Smooth muscle cell of bladder (primary cell): ENCODE results near the gene APOA1. TPM values are rescaled to one million over a fixed set of nuclear protein-coding genes. Genes with fewer than 3 reads are reported as not detected.

Experiments
- total RNA-seq: library from RNA; depleted of rRNA; stranded (reverse); fragments of >200 nt; gene quantifications from 2 replicates; pipeline ENCODE4 v1.2.3, GENCODE V29; 2014

Gene APOA1
- 1.4 TPM in 1 of 2 replicates, not detected in the other for total RNA-seq

DNA sequence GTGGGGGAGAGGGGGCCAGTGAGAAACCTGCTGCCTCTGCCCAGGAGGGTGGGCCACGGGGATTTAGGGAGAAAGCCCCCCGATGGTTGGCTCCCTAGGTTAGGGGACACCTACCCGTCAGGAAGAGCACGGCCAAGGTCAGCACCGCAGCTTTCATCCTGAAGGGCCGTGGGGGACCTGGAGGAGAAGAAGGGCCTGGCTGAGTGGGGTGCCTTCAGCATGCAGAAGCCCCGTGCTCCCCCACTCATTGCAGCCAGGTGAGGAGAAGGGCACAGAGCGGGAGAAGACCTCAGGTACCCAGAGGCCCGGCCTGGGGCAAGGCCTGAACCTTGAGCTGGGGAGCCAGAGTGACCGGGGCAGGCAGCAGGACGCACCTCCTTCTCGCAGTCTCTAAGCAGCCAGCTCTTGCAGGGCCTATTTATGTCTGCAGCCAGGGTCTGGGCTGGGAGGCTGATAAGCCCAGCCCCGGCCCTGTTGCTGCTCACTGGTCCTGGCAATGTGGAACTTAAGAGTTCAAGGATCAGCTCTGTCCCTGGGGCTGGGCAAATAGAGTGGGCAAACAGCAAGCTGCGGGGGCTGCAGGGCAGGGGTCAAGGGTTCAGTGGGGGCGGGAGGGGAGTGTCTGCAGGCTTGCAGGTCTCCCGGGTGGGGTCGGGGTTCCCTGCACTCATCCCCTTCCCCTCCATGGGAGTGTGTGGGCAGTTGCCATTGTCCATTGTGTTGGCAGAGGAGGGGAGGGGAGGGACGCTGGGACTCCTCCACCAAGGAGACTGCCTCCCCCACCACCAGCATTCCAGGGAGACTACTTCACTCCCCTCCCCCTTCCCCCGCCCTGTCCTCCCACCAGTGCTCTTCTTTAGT is at the start of gene APOA1:
Gene APOA1 (minus strand): TSS at position 392 of the 861 bp plus-strand sequence. CDS start 235 bp downstream, at position 157.

DNA sequence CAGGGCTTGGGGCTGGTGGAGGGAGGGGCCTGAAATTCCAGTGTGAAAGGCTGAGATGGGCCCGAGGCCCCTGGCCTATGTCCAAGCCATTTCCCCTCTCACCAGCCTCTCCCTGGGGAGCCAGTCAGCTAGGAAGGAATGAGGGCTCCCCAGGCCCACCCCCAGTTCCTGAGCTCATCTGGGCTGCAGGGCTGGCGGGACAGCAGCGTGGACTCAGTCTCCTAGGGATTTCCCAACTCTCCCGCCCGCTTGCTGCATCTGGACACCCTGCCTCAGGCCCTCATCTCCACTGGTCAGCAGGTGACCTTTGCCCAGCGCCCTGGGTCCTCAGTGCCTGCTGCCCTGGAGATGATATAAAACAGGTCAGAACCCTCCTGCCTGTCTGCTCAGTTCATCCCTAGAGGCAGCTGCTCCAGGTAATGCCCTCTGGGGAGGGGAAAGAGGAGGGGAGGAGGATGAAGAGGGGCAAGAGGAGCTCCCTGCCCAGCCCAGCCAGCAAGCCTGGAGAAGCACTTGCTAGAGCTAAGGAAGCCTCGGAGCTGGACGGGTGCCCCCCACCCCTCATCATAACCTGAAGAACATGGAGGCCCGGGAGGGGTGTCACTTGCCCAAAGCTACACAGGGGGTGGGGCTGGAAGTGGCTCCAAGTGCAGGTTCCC is 7.8 kb downstream of the APOA1 start, which contains the start of gene APOC3:
Gene APOC3 (plus strand): TSS at position 383 of the 659 bp plus-strand sequence. CDS start 676 bp downstream, outside the sequence.

DNA sequence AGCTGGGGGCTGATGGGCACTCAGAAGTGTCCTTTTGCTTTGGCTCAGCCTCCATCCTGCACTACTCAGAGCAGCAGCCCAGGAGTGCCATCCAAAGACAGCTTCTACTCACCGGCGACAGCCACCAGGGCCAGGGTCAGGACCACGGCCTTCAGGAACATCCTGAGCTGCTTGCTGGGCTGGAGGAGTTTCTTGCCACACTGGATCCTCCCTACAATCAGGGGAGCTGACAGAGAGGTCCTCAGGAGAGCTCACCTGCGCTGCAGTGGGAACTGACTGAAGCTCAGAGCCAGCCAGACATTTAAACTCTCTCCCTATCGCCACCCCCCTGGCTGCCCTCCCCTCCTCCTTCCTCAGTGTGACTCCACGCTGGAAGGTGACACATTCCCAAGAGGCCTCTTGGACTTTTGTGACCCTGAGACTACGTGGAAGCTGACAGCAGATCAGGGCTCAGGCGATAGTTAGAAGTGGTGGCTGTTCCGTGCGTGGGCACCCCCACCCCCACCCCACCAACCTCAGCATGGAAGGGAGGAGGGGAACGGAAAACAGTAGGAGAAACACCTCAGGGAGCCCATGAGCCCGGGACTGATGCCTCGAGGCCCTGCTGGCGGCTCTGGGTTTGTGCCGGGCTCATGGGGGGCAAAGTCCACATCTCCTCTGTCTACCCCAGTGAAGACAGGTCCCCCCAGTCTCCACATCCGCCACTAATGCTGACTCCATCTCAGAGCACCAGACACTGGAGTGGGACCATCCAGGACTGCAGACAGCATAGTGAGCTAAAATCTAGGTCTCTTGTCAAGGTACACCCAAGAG is 14.2 kb downstream of the APOA1 start, which contains the start of gene APOA4:
Gene APOA4 (minus strand): TSS at position 274 of the 813 bp plus-strand sequence. CDS start 113 bp downstream, at position 161.

DNA sequence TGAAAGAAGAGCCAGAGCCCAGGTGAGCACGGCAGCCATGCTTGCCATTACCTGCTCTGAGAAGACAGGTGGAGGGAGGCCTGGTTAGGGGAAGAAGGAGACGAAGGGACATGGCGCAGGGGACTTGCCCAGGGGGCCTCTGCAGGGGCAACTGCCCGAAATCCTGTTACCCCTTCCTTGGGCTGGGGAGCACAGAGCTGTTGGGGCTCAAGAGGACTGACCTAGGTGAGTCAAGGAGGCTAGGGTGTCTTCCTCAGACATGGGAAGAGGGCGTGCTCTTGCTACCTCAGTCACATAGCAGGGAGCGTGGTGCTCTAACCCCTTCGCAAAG is 45.6 kb downstream of the APOA1 start, which contains the start of gene APOA5:
Gene APOA5 (minus strand): TSS at position 67 of the 331 bp plus-strand sequence. CDS start 19 bp downstream, at position 48.

DNA sequence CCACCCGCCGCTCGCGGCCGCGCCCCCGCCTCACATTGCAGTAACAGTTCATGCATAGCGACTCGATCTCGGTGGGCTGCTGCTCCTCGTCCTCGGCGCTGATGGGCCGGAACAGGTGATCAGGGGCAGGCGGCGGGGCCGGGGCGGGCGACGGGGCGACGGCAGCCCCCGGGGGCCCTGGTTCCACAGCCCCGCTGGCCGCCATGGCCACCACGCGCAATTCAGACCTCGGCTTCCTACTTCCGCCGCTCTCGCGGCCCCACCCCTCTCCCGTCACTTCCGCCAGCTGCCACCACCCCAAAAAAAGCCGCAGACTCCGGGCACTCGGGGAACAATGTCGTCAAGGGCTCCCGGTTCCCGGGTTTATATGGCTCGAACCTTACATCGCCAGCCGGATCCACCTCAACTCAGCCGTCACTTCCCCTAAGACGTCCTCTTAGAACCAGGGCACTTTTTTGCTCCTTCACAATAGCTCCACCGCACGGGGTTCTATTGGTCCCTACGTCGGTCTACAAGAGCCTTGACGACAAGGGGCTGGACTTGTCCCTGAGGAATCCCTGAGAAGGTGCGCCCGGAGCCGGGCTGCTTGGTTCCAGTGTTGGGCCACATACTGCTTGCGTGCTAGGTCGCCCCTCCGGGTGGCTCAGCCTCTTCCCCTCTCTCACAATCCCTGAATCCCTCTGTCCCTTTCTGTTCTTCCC is 49.5 kb downstream of the APOA1 start, which contains the start of gene ZPR1:
Gene ZPR1 (minus strand): TSS at position 238 of the 701 bp plus-strand sequence. CDS start 33 bp downstream, at position 205.

Other genes starting within 250 kb of the APOA1 start
- gene BUD13, start 64.6 kb downstream of the APOA1 start, total RNA-seq = 10.4 and 14.0 TPM in 2 replicates
- gene ZPR1, start 49.6 kb downstream of the APOA1 start, total RNA-seq = 29.4 and 37.6 TPM in 2 replicates
- gene APOA5, start 45.7 kb downstream of the APOA1 start, total RNA-seq = not detected in 2 replicates
- gene APOA4, start 14.3 kb downstream of the APOA1 start, total RNA-seq = not detected in 2 replicates
- gene APOC3, start 7.7 kb downstream of the APOA1 start, total RNA-seq = not detected in 2 replicates